ENCODE data around the gene SYT9.

- TF ChIP-seq CTCF (IDR thresholded peaks at IDR 0.05; ENCODE audit: poor library complexity, severe bottlenecking) (no peak), MXI1 (conservative IDR thresholded peaks at IDR 0.05; ENCODE audit: poor library complexity, severe bottlenecking) (no peak), POLR2AphosphoS5 (IDR thresholded peaks at IDR 0.05) (no peak), RAD21 (conservative IDR thresholded peaks at IDR 0.05) (no peak), EP300 (conservative IDR thresholded peaks at IDR 0.05; ENCODE audit: poor library complexity, severe bottlenecking) (no peak), REST (IDR thresholded peaks at IDR 0.05; ENCODE audit: borderline replicate concordance) (no peak), EZH2 (IDR thresholded peaks at IDR 0.05; ENCODE audit: borderline replicate concordance, insufficient read depth, low read length, poor library complexity, severe bottlenecking) (no peak)
Observed at GRCh38 chr11:7303146-7303545, 51.4 kb downstream of the SYT9 start.
